Osteoblast (primary cell): Measurements from ENCODE around the gene EXD2. TPM values are rescaled to one million over a fixed set of nuclear protein-coding genes. Genes with fewer than 3 reads are reported as not detected.

Source experiments
- DNase-seq: peaks from one replicate; pipeline ENCODE4 v3.0.0; 2011; ENCODE audit warnings: low spot score, mixed read lengths; ENCODE audit not compliant: insufficient read length; ENCODE audit errors: missing footprints
- H2AFZ ChIP-seq: 2 replicates; pipeline ENCODE4 v1.6.0; 2011; ENCODE audit warnings: mild to moderate bottlenecking, low read length
- H3K27ac ChIP-seq: 2 replicates; pipeline ENCODE4 v1.5.1; 2011; ENCODE audit warnings: mild to moderate bottlenecking, low read depth, low read length, moderate library complexity
- H3K27me3 ChIP-seq: 2 replicates; pipeline ENCODE4 v1.6.0; 2012; ENCODE audit warnings: mild to moderate bottlenecking, control low read depth, inconsistent platforms, low read length, moderate library complexity; ENCODE audit not compliant: insufficient read depth
- H3K36me3 ChIP-seq: 2 replicates; pipeline ENCODE4 v1.5.1; 2011; ENCODE audit warnings: mild to moderate bottlenecking, low read length, control low read depth, moderate library complexity; ENCODE audit not compliant: insufficient read depth
- H3K4me1 ChIP-seq: 2 replicates; pipeline ENCODE4 v1.5.1; 2011; ENCODE audit warnings: mild to moderate bottlenecking, low read length, control low read depth, moderate library complexity; ENCODE audit not compliant: insufficient read depth
- H3K4me2 ChIP-seq: 2 replicates; pipeline ENCODE4 v1.6.0; 2011; ENCODE audit warnings: mild to moderate bottlenecking, low read length; ENCODE audit not compliant: insufficient read depth
- H3K4me3 ChIP-seq: fragments of 200-600 bp; sonication (generic); 3 replicates; pipeline ENCODE4 v1.5.1; 2012; ENCODE audit warnings: mild to moderate bottlenecking, low read length, inconsistent platforms; ENCODE audit not compliant: insufficient read depth
- H3K79me2 ChIP-seq: 2 replicates; pipeline ENCODE4 v1.6.0; 2012; ENCODE audit warnings: mild to moderate bottlenecking, low read length, control low read depth, inconsistent platforms; ENCODE audit not compliant: insufficient read depth
- H3K9me3 ChIP-seq: 2 replicates; pipeline ENCODE4 v1.5.1; 2011; ENCODE audit warnings: low read depth, low read length, control low read depth
- H4K20me1 ChIP-seq: 2 replicates; pipeline ENCODE4 v1.6.0; 2012; ENCODE audit warnings: mild to moderate bottlenecking, low read length, control low read depth; ENCODE audit not compliant: insufficient read depth
- CTCF ChIP-seq: IDR thresholded peaks from 2 replicates; pipeline ENCODE4 v1.5.1; 2011; ENCODE audit warnings: mild to moderate bottlenecking, low read depth, low read length, moderate library complexity; ENCODE audit errors: extremely low read depth
- total RNA-seq: library from RNA; depleted of rRNA; stranded (reverse); fragments of >200 nt; gene quantifications from 2 replicates; pipeline ENCODE4 v1.2.3, GENCODE V29; 2012

Gene EXD2
- total RNA-seq, 1 donor: 19.9 TPM

DNA sequence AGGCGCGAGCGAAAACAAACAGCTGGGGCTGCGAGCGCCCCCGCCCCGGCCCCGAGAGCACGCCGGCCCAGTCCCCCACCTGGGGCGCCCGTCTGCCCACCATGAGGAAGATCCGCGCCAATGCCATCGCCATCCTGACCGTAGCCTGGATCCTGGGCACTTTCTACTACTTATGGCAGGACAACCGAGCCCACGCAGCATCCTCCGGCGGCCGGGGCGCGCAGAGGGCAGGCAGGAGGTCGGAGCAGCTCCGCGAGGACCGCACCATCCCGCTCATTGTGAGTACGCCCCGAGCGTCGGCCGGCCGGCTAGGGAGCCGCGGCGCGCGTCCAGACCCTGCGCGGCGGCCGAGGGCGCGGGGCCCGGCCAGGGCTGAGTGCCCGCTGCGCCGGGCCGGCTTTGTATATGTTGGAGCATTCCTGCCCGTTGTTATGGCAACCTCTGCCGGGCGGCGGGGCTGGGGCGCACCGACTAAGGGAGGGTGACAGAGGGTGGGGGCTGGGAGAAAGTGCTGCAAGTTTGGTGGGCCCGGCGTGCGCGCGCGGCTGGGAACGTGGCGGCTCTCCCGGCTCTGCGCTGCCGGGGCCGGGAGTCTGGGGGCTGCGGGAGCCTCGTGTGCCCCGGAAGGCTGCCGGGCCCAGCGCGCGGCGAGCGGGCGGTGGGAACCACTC, 69.0 kb downstream of the EXD2 start:
- H3K36me3 ChIP-seq: no peaks in the 10 kb centered on the region
- no peaks in the 10 kb centered on the region for H3K9me3 ChIP-seq
- H3K4me1 ChIP-seq: peaks cover 32% of the 10 kb centered on the region
- peak overlapping the region; percentile 85 for H3K4me2 ChIP-seq
- no peaks in the 10 kb centered on the region for H4K20me1 ChIP-seq
- H3K4me3 ChIP-seq: peak overlapping the region; percentile 70
- H2AFZ ChIP-seq: peak overlapping the region; percentile 62
- peaks cover 43% of the 10 kb centered on the region for H3K27me3 ChIP-seq
- DNase-seq: peak; percentile 84
- H3K79me2 ChIP-seq: no peaks in the 10 kb centered on the region
- H3K27ac ChIP-seq: no peak overlapping the region
- TF ChIP-seq CTCF: no peak

GRCh38 chr14:69260861-69261564, 69.7 kb downstream of the EXD2 start:
- peaks cover 43% of the 10 kb centered on the region for H3K27me3 ChIP-seq
- TF ChIP-seq CTCF: peak; percentile 25
- peak overlapping the region; percentile 22 for H2AFZ ChIP-seq
- H3K9me3 ChIP-seq: no peaks in the 10 kb centered on the region
- H3K4me1 ChIP-seq: peaks cover 32% of the 10 kb centered on the region
- H3K36me3 ChIP-seq: no peaks in the 10 kb centered on the region
- H3K4me3 ChIP-seq: peak overlapping the region; percentile 70
- H3K27ac ChIP-seq: no peak overlapping the region
- H4K20me1 ChIP-seq: no peaks in the 10 kb centered on the region
- H3K4me2 ChIP-seq: peak overlapping the region; percentile 85
- no peaks in the 10 kb centered on the region for H3K79me2 ChIP-seq
- peak; percentile 92 for DNase-seq

- Histone ChIP-seq H3K4me1 (peaks cover 32% of the 10 kb centered on the region), H3K27me3 (peaks cover 39% of the 10 kb centered on the region), H3K79me2 (no peaks in the 10 kb centered on the region), H3K9me3 (no peaks in the 10 kb centered on the region), H3K36me3 (no peaks in the 10 kb centered on the region), H3K4me3 (no peak overlapping the region), H3K27ac (no peak overlapping the region), H2AFZ (no peak overlapping the region), H3K4me2 (peak overlapping the region; percentile 85), H4K20me1 (no peaks in the 10 kb centered on the region)
- DNase-seq: no peak
- TF ChIP-seq CTCF: no peak
Observed at GRCh38 chr14:69261761-69262331, 70.5 kb downstream of the EXD2 start.

DNA sequence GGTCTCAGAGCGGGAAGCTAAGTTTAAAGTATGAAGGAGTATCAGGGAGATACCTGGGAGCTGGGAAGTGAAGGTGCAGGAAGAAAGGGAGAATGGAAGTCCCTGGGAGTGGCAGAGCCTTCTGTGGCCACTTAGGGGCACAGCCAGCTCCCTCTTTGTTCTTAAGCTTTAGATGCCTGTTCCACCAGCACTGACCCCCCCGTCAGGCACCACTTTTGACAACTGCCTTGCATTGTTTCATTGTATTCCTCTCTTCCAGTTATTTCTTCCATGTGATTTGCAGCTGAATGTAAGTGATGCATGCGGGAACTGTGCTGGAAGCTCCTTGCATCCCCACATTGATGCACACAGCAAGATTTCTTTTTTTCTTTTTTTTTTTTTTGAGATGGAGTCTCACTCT, 71.2 kb downstream of the EXD2 start:
- no peak overlapping the region for H3K4me2 ChIP-seq
- no peaks in the 10 kb centered on the region for H3K36me3 ChIP-seq
- H3K27me3 ChIP-seq: peaks cover 39% of the 10 kb centered on the region
- H3K4me3 ChIP-seq: no peak overlapping the region
- no peak overlapping the region for H3K27ac ChIP-seq
- TF ChIP-seq CTCF: no peak
- peaks cover 34% of the 10 kb centered on the region for H3K4me1 ChIP-seq
- no peak for DNase-seq
- no peaks in the 10 kb centered on the region for H3K9me3 ChIP-seq
- H3K79me2 ChIP-seq: no peaks in the 10 kb centered on the region
- no peaks in the 10 kb centered on the region for H4K20me1 ChIP-seq
- no peak overlapping the region for H2AFZ ChIP-seq
